Inferior parietal cortex (tissue), 1 donor: ENCODE results near the gene SERINC5.

Experiments used
- DNase-seq: peaks from one replicate; pipeline ENCODE4 v3.0.0-alpha.2; 2016; ENCODE audit errors: extremely low spot score

SERINC5 gene

DNA sequence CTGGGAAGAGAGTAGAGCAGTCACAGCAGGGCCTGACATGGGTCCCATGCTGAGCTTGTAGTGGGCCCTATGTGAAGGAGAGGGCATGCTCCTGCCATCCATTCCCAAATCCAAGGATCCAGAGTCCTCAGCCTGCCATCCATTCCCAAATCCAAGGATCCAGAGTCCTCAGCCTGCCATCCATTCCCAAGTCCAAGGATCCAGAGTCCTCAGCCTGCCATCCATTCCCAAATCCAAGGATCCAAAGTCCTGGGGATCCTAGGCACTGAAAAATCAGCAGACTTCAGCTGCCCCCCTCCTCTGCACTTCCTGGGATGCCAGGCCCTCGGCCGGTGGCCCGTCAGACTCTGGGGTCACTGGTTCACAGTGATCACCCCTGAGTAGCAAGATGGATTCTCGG, 187.1 kb downstream of the SERINC5 start:
- no peak for DNase-seq

DNA sequence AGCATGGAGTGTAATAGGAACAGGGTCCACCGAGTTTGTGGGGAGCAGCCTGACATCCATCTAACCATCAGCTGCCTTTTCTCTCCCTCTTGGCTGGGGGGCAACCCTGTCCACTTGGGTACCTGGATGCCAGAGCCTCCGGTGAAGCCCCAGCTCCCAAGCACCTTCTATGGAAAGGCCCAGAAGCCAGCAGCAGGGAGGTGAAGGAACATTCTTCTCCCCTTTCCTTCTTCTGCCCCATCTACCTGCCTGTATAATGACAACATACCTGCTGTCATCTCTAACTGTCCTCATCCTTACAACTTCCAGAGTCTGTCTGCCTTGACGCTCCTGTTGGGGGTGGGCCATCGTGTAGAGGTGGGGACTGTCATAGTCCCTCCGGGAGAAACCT, 187.6 kb downstream of the SERINC5 start:
- DNase-seq: no peak

DNA sequence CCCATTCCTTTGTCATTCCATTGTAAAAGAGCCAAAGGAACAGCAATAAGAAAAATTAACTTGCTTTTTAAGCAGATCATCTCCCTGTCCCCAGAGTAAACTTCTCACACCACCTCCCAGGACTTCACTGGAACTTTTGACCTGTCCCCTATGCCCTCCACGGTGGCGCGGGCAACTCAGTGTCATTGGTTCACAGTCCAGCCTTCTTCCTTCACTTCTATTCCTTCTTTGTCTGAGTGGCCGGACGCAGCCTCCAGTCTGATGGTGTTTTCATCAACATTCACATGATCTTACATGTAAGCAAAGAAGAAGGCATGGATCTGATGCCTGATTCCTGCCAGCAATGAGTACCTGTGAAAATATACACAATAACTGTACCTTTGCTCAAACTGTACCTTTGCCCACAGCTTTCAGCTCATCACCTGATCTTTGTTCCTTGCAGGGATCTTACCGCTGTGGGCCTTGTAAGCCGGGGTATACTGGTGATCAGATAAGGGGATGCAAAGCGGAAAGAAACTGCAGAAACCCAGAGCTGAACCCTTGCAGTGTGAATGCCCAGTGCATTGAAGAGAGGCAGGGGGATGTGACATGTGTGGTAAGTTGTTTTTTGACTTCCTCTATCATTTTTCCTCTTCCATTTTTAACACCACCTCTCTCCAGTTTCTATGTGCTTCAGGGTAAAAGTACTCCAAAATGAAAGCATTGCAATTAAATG, 188.2 kb downstream of the SERINC5 start:
- DNase-seq: no peak

DNA sequence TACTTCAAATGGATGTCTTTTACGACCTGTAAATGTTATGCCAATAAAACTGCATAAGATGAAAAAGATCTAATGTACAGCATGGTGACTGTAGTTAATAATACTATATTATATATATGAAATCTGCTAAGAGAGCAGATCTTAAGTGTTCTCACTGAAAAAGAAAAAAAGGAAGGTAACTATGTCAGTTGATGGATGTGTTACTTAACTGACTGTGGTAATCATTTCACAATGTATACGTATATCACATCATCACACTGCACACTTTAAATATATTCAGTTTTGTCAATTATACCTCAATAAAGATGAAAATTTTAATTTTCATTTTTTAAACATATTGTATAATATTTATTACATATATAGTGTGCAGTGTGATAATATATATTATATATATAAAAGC, 188.8 kb downstream of the SERINC5 start:
- no peak for DNase-seq

DNA sequence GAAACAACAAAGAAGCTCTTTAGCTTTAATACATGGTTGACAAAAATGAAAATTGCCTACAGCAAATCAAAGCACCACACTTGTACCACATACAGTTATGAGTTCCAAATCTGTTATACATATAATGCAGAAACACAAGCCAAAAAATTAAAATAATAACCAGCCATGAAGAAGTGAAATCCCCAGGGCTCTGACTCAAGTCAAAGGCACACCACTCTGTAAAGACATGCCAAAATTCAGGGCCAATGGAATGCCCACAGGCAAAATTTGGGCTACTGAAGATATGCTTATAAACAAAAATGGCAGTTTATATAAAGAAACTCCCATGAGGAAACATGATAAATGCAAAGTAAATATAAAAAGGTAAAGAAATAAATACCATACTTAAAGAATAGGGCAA, 191.7 kb downstream of the SERINC5 start:
- no peak for DNase-seq
